ENCODE measurements around the gene GJB4. TPM values are rescaled to one million over a fixed set of nuclear protein-coding genes. Genes with fewer than 3 reads are reported as not detected.

GJB4 gene
- total and polyA plus RNA-seq, 4 experiments from 2014 or later = not detected

GRCh38 chr1:34739613-34740012, 19.9 kb upstream of the GJB4 start:
- peaks cover 0 to 3% (median 0%) of the 10 kb centered on the region in 4 donors for H3K4me1 Mint-ChIP-seq
- intact Hi-C loops (cut with micrococcal nuclease) = no loop called here
- DNase-seq = no peak
- ChIA-PET CTCF (ENCODE audit: partially characterized antibody) (interaction anchor here (0.9 kb wide), 1 partner anchor 1106 kb away, joined by 3 read pairs; no protein-coding TSS in a partner anchor), POLR2A (ENCODE audit: partially characterized antibody) (no interaction called here)
- no peaks in the 10 kb centered on the region for H3K36me3 Mint-ChIP-seq
- no peak overlapping the region for H3K4me3 Mint-ChIP-seq
- Histone ChIP-seq H3K9me3 (ENCODE audit: control insufficient read depth in 1 of 2, low read length in 2 of 2) (no peaks in the 10 kb centered on the region), H3K4me3 (ENCODE audit: low read length in 2 of 2) (no peak overlapping the region), H3K27me3 (ENCODE audit: insufficient read depth, low read length) (no peaks in the 10 kb centered on the region), H3K36me3 (ENCODE audit: insufficient read depth, low read length) (no peaks in the 10 kb centered on the region), H3K4me1 (ENCODE audit: insufficient read depth, low read length) (no peaks in the 10 kb centered on the region), H3K27ac (ENCODE audit: low read depth, low read length) (no peak overlapping the region)
- H3K9me3 Mint-ChIP-seq = no peaks in the 10 kb centered on the region
- peaks cover 4 to 21% of the 10 kb centered on the region in 2 donors for H3K27me3 Mint-ChIP-seq
- no peak overlapping the region for H3K27ac Mint-ChIP-seq

GRCh38 chr1:34740161-34740868, 19.2 kb upstream of the GJB4 start:
- no peaks in the 10 kb centered on the region for H3K9me3 Mint-ChIP-seq
- CTCF ChIA-PET (ENCODE audit: partially characterized antibody) = interaction anchor here (0.9 to 4.7 kb wide), 3 partner anchors 280 to 1107 kb away, joined by 3 to 41 read pairs (median 37); no protein-coding TSS in a partner anchor
- H3K9me3 ChIP-seq (ENCODE audit: control insufficient read depth in 1 of 2, low read length in 2 of 2) = no peaks in the 10 kb centered on the region

GRCh38 chr1:34742667-34743270, 16.8 kb upstream of the GJB4 start:
- H3K4me1 Mint-ChIP-seq = peaks cover 0 to 3% (median 0%) of the 10 kb centered on the region in 4 donors
- ChIA-PET POLR2A (ENCODE audit: partially characterized antibody) (no interaction called here), CTCF (ENCODE audit: partially characterized antibody) (interaction anchor here (0.8 to 4.7 kb wide), 15 partner anchors 8 to 1123 kb away, joined by 3 to 41 read pairs (median 5); no protein-coding TSS in a partner anchor)
- no peak overlapping the region for H3K4me3 ChIP-seq (ENCODE audit: low read length in 2 of 2)
- no peaks in the 10 kb centered on the region for H3K4me1 ChIP-seq (ENCODE audit: insufficient read depth, low read length)
- H3K27me3 Mint-ChIP-seq = peaks cover 0 to 13% of the 10 kb centered on the region in 2 donors
- intact Hi-C loops (cut with micrococcal nuclease) = loop anchor here (1.0 kb wide), 1 partner anchor 1109 kb away; no protein-coding TSS in a partner anchor
- no peak overlapping the region for H3K27ac Mint-ChIP-seq
- no peaks in the 10 kb centered on the region for H3K9me3 ChIP-seq (ENCODE audit: control insufficient read depth in 1 of 2, low read length in 2 of 2)
- no peaks in the 10 kb centered on the region for H3K9me3 Mint-ChIP-seq
- peak; percentile 56 to 63 (median 60) for DNase-seq
- H3K27ac ChIP-seq (ENCODE audit: low read depth, low read length) = no peak overlapping the region
- peak overlapping the region in 1 of 8 donors; percentile 30 for H3K4me3 Mint-ChIP-seq
- no peaks in the 10 kb centered on the region for H3K36me3 Mint-ChIP-seq
- no peaks in the 10 kb centered on the region for H3K27me3 ChIP-seq (ENCODE audit: insufficient read depth, low read length)
- no peaks in the 10 kb centered on the region for H3K36me3 ChIP-seq (ENCODE audit: insufficient read depth, low read length)

More at GRCh38 chr1:34740161-34740868, 19.2 kb upstream of the GJB4 start:
- Histone ChIP-seq H3K36me3 (ENCODE audit: insufficient read depth, low read length) (no peaks in the 10 kb centered on the region), H3K27ac (ENCODE audit: low read depth, low read length) (no peak overlapping the region), H3K27me3 (ENCODE audit: insufficient read depth, low read length) (no peaks in the 10 kb centered on the region), H3K4me3 (ENCODE audit: low read length in 2 of 2) (no peak overlapping the region), H3K4me1 (ENCODE audit: insufficient read depth, low read length) (no peaks in the 10 kb centered on the region)
- Mint-ChIP-seq H3K36me3 (no peaks in the 10 kb centered on the region), H3K27me3 (peaks cover 4 to 21% of the 10 kb centered on the region in 2 donors), H3K27ac (no peak overlapping the region), H3K4me3 (no peak overlapping the region), H3K4me1 (peaks cover 0 to 3% (median 0%) of the 10 kb centered on the region in 4 donors)
- POLR2A ChIA-PET (ENCODE audit: partially characterized antibody) = no interaction called here
- no peak for DNase-seq
- intact Hi-C loops (cut with micrococcal nuclease) = no loop called here

DNA sequence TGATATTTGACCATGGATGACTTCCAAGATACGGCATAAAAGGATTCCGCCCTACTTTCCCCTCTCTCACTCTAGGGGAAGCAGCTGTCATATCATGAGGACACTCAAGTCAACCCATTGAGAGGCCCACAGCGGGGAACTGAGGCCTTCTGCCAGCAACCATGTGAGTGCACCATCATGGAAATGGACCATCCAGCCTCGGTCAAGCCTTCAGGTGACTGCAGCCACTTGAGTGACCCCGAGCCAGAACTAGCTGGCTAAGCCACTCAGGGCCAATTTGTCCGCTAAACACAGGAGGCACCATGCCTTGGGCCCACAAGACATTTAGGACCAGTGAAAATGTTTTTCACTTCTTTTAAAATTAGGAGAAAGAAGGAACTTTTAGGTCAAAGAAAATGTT, 15.8 kb upstream of the GJB4 start:
- intact Hi-C loops (cut with micrococcal nuclease) = no loop called here
- Mint-ChIP-seq H3K9me3 (no peaks in the 10 kb centered on the region), H3K27me3 (peaks cover under 1 to 21% of the 10 kb centered on the region in 2 donors), H3K36me3 (no peaks in the 10 kb centered on the region), H3K4me1 (peaks cover 0 to 3% (median 0%) of the 10 kb centered on the region in 4 donors), H3K4me3 (no peak overlapping the region), H3K27ac (no peak overlapping the region)
- H3K4me3 ChIP-seq (ENCODE audit: low read length in 2 of 2) = no peak overlapping the region
- no peaks in the 10 kb centered on the region for H3K9me3 ChIP-seq (ENCODE audit: control insufficient read depth in 1 of 2, low read length in 2 of 2)
- no peaks in the 10 kb centered on the region for H3K27me3 ChIP-seq (ENCODE audit: insufficient read depth, low read length)
- ChIA-PET CTCF (ENCODE audit: partially characterized antibody) (interaction anchor here (1.0 to 4.7 kb wide), 15 partner anchors 8 to 1114 kb away, joined by 3 to 41 read pairs (median 5); no protein-coding TSS in a partner anchor), POLR2A (ENCODE audit: partially characterized antibody) (no interaction called here)
- no peak overlapping the region for H3K27ac ChIP-seq (ENCODE audit: low read depth, low read length)
- no peak for DNase-seq
- no peaks in the 10 kb centered on the region for H3K4me1 ChIP-seq (ENCODE audit: insufficient read depth, low read length)
- H3K36me3 ChIP-seq (ENCODE audit: insufficient read depth, low read length) = no peaks in the 10 kb centered on the region

DNA sequence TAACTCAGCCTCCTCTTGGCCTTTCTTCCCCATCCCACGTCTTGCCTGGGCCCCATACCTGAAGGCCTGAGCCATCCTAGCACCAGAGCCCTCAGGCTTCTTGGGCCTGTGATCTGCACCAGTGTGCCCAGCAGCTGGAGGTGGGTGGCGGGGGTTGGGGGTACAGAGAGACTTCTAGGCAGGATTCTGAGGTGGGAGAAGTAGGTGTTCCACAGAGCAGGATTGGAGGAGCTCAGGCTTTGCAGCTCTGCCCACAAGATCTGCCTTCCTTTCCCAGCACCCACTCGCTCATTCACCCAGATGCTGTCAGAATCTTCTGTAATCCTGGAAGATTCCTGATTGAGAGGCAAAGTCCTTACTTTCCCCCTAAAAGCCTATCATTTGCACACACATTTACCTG, 14.7 kb upstream of the GJB4 start:
- no peak overlapping the region for H3K27ac ChIP-seq (ENCODE audit: low read depth, low read length)
- no peaks in the 10 kb centered on the region for H3K27me3 ChIP-seq (ENCODE audit: insufficient read depth, low read length)
- Mint-ChIP-seq H3K27ac (no peak overlapping the region), H3K36me3 (no peaks in the 10 kb centered on the region), H3K4me1 (peaks cover 0 to 3% (median 0%) of the 10 kb centered on the region in 4 donors), H3K4me3 (no peak overlapping the region), H3K27me3 (peaks cover 4 to 25% of the 10 kb centered on the region in 2 donors), H3K9me3 (no peaks in the 10 kb centered on the region)
- POLR2A ChIA-PET (ENCODE audit: partially characterized antibody) = no interaction called here
- no peaks in the 10 kb centered on the region for H3K9me3 ChIP-seq (ENCODE audit: control insufficient read depth in 1 of 2, low read length in 2 of 2)
- CTCF ChIA-PET (ENCODE audit: partially characterized antibody) = interaction anchor here (1.2 to 4.7 kb wide), 7 partner anchors 7 to 1112 kb away, joined by 3 to 41 read pairs (median 23); no protein-coding TSS in a partner anchor
- H3K4me3 ChIP-seq (ENCODE audit: low read length in 2 of 2) = no peak overlapping the region
- no peaks in the 10 kb centered on the region for H3K36me3 ChIP-seq (ENCODE audit: insufficient read depth, low read length)
- H3K4me1 ChIP-seq (ENCODE audit: insufficient read depth, low read length) = no peaks in the 10 kb centered on the region
- no peak for DNase-seq
- intact Hi-C loops (cut with micrococcal nuclease) = no loop called here

DNA sequence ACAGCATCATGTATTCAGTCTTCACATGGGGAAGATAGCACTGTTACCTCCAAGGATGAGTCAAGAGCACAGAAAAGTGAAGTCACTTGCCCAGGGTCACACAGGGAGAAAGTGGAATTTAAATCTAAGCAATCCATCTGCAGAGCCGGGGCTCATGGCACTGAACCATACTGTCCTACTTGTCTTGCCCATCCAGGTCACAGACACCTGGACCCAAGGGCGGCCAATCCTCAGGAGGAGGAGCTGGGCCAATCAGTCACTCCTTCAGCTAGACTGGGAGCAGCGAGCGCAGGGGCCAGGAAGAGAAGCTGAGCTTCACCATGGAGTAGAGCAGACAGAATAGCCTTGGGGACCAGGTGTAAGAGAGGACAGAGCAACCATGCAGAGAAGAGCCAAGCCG, 13.9 kb upstream of the GJB4 start:
- CTCF ChIA-PET (ENCODE audit: partially characterized antibody) = interaction anchor here (1.0 to 4.6 kb wide), 2 partner anchors 11 to 1114 kb away, joined by 3 to 26 read pairs; no protein-coding TSS in a partner anchor
- Histone ChIP-seq H3K27me3 (ENCODE audit: insufficient read depth, low read length) (no peaks in the 10 kb centered on the region), H3K27ac (ENCODE audit: low read depth, low read length) (no peak overlapping the region), H3K4me1 (ENCODE audit: insufficient read depth, low read length) (no peaks in the 10 kb centered on the region), H3K9me3 (ENCODE audit: control insufficient read depth in 1 of 2, low read length in 2 of 2) (no peaks in the 10 kb centered on the region), H3K4me3 (ENCODE audit: low read length in 2 of 2) (no peak overlapping the region), H3K36me3 (ENCODE audit: insufficient read depth, low read length) (no peaks in the 10 kb centered on the region)
- Mint-ChIP-seq H3K36me3 (no peaks in the 10 kb centered on the region), H3K4me3 (no peak overlapping the region), H3K9me3 (no peaks in the 10 kb centered on the region), H3K4me1 (peaks cover 0 to 3% (median 0%) of the 10 kb centered on the region in 4 donors), H3K27me3 (peaks cover 4 to 20% of the 10 kb centered on the region in 2 donors), H3K27ac (no peak overlapping the region)
- intact Hi-C loops (cut with micrococcal nuclease) = no loop called here
- POLR2A ChIA-PET (ENCODE audit: partially characterized antibody) = no interaction called here
- DNase-seq = no peak

DNA sequence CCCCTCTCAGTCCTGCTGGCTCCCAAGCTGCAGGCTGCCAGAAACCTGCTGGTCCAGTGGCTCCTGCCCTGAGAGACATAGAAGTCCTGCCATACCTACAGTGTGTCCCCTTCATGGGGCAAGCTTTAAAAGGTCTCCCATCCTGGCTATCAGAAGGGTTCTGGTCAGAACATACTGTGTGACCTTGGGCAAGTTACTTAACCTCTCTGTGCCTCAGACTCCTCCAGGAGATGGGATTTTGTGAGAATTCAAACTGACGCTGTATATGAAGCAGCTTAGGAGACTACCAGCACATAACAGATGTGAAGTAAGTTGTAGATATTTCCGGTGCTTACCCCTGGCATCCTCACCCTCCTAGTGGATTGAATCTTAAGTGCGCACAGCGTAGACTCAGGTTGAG, 13.4 kb upstream of the GJB4 start:
- no peaks in the 10 kb centered on the region for H3K27me3 ChIP-seq (ENCODE audit: insufficient read depth, low read length)
- ChIA-PET POLR2A (ENCODE audit: partially characterized antibody) (no interaction called here), CTCF (ENCODE audit: partially characterized antibody) (interaction anchor here (1.0 to 1.4 kb wide), 2 partner anchors 8 to 1114 kb away, joined by 3 read pairs; no protein-coding TSS in a partner anchor)
- no peak overlapping the region for H3K4me3 Mint-ChIP-seq
- no peaks in the 10 kb centered on the region for H3K36me3 ChIP-seq (ENCODE audit: insufficient read depth, low read length)
- H3K9me3 Mint-ChIP-seq = no peaks in the 10 kb centered on the region
- intact Hi-C loops (cut with micrococcal nuclease) = no loop called here
- H3K4me1 ChIP-seq (ENCODE audit: insufficient read depth, low read length) = no peaks in the 10 kb centered on the region
- peaks cover 0 to 3% (median 0%) of the 10 kb centered on the region in 4 donors for H3K4me1 Mint-ChIP-seq
- no peak overlapping the region for H3K4me3 ChIP-seq (ENCODE audit: low read length in 2 of 2)
- no peak overlapping the region for H3K27ac ChIP-seq (ENCODE audit: low read depth, low read length)
- no peak overlapping the region for H3K27ac Mint-ChIP-seq
- H3K27me3 Mint-ChIP-seq = peaks cover 4 to 20% of the 10 kb centered on the region in 2 donors
- H3K9me3 ChIP-seq (ENCODE audit: control insufficient read depth in 1 of 2, low read length in 2 of 2) = no peaks in the 10 kb centered on the region
- no peak for DNase-seq
- no peaks in the 10 kb centered on the region for H3K36me3 Mint-ChIP-seq
